ENCODE results near the gene GLI3.

GRCh38 chr7:42231043-42231787, 5.8 kb downstream of the GLI3 start:
- TF ChIP-seq POLR2A (IDR thresholded peaks at IDR 0.05) (no peak), CTCF (IDR thresholded peaks at IDR 0.05 in 8 of 11, conservative IDR thresholded peaks at IDR 0.05 in 3 of 11) (no peak)

Measured in spleen (tissue), 7 donors.